Endodermal cell (in vitro differentiated cells): Measurements from ENCODE around the gene KCND3. TPM values are rescaled to one million over a fixed set of nuclear protein-coding genes. Genes with fewer than 3 reads are reported as not detected.

Experiments used
- DNase-seq: peaks from one replicate; pipeline ENCODE4 v3.0.0-alpha.2; 2017
- H3K27ac ChIP-seq: 2 replicates; pipeline ENCODE4 v1.5.1; 2013; ENCODE audit warnings: mild to moderate bottlenecking, low read depth, low read length, moderate library complexity
- H3K27me3 ChIP-seq: 2 replicates; pipeline ENCODE4 v1.6.1; 2013; ENCODE audit warnings: mild to moderate bottlenecking, low read length, moderate library complexity; ENCODE audit not compliant: insufficient read depth, control insufficient read depth, poor library complexity, severe bottlenecking
- H3K36me3 ChIP-seq: 2 replicates; pipeline ENCODE4 v1.7.0; 2013; ENCODE audit warnings: mild to moderate bottlenecking, low read length, moderate library complexity; ENCODE audit not compliant: control insufficient read depth, insufficient read depth
- H3K4me1 ChIP-seq: one replicate; pipeline ENCODE4 v1.7.0; 2013; ENCODE audit warnings: low read length; ENCODE audit not compliant: control insufficient read depth, insufficient read depth
- H3K4me3 ChIP-seq: 2 replicates; pipeline ENCODE4 v1.5.1; 2013; ENCODE audit warnings: mild to moderate bottlenecking, low read length, moderate library complexity
- H3K9ac ChIP-seq: 2 replicates; pipeline ENCODE4 v1.6.1; 2013; ENCODE audit warnings: mild to moderate bottlenecking, low read length, moderate library complexity; ENCODE audit not compliant: poor library complexity, severe bottlenecking; ENCODE audit errors: extremely low read depth
- H3K9me3 ChIP-seq: 2 replicates; pipeline ENCODE4 v1.6.1; 2013; ENCODE audit warnings: mild to moderate bottlenecking, low read length, moderate library complexity; ENCODE audit not compliant: control insufficient read depth
- H3K27ac Mint-ChIP-seq: 2 replicates; pipeline ENCODE4 v1.8.0; 2020; ENCODE audit warnings: mixed read lengths
- H3K27me3 Mint-ChIP-seq: 2 replicates; pipeline ENCODE4 v1.8.0; 2021; ENCODE audit warnings: mild to moderate bottlenecking, mixed read lengths; ENCODE audit not compliant: insufficient read depth
- H3K36me3 Mint-ChIP-seq: 2 replicates; pipeline ENCODE4 v1.8.0; 2020; ENCODE audit warnings: low read depth, mixed read lengths
- H3K4me1 Mint-ChIP-seq: 2 replicates; pipeline ENCODE4 v1.8.0; 2020; ENCODE audit warnings: mixed read lengths
- H3K4me3 Mint-ChIP-seq: 2 replicates; pipeline ENCODE4 v1.8.0; 2020; ENCODE audit warnings: mild to moderate bottlenecking, moderate library complexity, mixed read lengths
- H3K9me3 Mint-ChIP-seq: 2 replicates; pipeline ENCODE4 v1.8.0; 2020; ENCODE audit warnings: mild to moderate bottlenecking, mixed read lengths
- WGBS, 2 experiments: methylation state at CpG; one replicate each; pipeline versions ENCODE4 v1.1.5 to v1.1.7; 2013; ENCODE audit warnings: missing lambda C conversion rate in 2 of 2, mixed read lengths in 1 of 2; ENCODE audit not compliant: insufficient coverage in 1 of 2, insufficient read length in 1 of 2; 5-methylcytosine and 5-hydroxymethylcytosine counted together
- total RNA-seq, 2 donors: library from RNA; stranded (reverse); fragmentation: NEBNext Ultra II Directional in 1 of 2; extraction: Animal tissue kit (Norgen Biotek cat#: 25700) in 1 of 2; gene quantifications; 2 replicates in 1 of 2; 3 replicates in 1 of 2; pipeline ENCODE4 v1.2.1, GENCODE V29; 2021
- TF ChIP-seq, protein P1 (sequence below): fragments of 200-600 bp; sonication (generic); conservative IDR thresholded peaks from 2 replicates; pipeline ENCODE4 v1.5.0; 2021; ENCODE audit warnings: antibody characterized with exemption, mild to moderate bottlenecking

The KCND3 gene
- total RNA-seq, 2 donors from 2014 or later: 0.13 TPM; not detected in 1

DNA sequence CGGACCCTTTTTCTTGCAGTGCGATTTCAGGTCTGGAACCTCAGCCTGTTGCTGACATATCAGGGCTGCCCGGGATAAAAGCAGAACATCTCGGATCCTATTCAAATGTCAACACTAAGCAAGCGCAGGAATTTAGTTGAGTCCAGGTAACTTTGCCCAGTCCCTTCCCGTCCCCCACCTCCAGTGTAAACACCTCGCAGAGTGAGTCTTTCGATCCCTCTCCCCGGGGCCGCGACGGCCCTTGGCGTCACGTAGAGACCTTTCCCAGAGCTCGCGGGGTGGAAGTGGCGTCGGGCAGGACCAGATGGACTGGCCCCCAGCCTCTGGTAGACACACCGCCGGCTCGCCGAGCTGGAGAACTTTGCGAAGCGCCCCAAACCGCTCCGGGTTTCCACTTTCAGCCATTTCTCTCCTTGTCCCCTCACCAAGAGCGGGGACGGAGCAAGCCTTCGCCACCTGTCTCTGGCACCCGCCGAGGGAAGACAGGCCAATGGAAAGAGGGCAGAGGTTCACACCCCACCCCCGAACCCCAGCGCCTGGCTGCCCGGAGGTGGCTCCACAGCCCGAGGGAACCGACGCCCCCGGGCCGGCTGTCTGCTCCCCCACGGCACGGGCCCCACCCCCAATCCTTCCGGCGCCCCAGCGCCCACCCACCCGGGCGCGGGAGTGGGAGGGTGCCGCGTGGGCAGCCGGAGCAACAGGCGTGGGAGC lies 570 bp downstream of the KCND3 start:
- 5 to 9% methylated on average over 23 to 51 of the region's 51 CpGs for WGBS, 2 experiments
- Histone ChIP-seq H3K27me3 (peaks cover 97% of the 10 kb centered on the region), H3K4me3 (no peak overlapping the region), H3K9ac (no peak overlapping the region), H3K4me1 (no peaks in the 10 kb centered on the region), H3K36me3 (no peaks in the 10 kb centered on the region), H3K27ac (no peak overlapping the region), H3K9me3 (no peaks in the 10 kb centered on the region)
- peak; percentile 82 for DNase-seq
- H3K27me3 Mint-ChIP-seq: peaks cover 93% of the 10 kb centered on the region
- H3K4me1 Mint-ChIP-seq: no peaks in the 10 kb centered on the region
- H3K4me3 Mint-ChIP-seq: peak overlapping the region; percentile 49
- no peak overlapping the region for H3K27ac Mint-ChIP-seq
- H3K9me3 Mint-ChIP-seq: no peaks in the 10 kb centered on the region
- TF ChIP-seq, protein P1, sequence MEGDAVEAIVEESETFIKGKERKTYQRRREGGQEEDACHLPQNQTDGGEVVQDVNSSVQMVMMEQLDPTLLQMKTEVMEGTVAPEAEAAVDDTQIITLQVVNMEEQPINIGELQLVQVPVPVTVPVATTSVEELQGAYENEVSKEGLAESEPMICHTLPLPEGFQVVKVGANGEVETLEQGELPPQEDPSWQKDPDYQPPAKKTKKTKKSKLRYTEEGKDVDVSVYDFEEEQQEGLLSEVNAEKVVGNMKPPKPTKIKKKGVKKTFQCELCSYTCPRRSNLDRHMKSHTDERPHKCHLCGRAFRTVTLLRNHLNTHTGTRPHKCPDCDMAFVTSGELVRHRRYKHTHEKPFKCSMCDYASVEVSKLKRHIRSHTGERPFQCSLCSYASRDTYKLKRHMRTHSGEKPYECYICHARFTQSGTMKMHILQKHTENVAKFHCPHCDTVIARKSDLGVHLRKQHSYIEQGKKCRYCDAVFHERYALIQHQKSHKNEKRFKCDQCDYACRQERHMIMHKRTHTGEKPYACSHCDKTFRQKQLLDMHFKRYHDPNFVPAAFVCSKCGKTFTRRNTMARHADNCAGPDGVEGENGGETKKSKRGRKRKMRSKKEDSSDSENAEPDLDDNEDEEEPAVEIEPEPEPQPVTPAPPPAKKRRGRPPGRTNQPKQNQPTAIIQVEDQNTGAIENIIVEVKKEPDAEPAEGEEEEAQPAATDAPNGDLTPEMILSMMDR: no peak
- H3K36me3 Mint-ChIP-seq: no peaks in the 10 kb centered on the region

DNA sequence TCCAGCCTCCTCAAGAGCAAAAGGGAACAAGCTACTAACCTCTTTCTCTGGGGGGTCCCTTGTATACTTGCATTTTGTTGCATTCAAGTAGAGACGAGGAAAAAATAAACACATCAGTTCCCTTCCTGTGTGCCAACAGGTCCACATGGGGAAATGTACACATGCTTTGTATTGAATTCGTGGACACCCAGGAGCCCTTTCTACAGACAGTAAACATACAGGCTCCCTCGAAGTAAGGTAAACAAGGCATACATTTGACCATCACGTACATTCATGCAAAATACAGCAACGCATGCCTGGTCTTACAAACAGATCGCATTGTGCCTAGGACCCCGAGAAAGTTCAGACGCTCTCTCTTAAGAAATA lies 1.1 kb downstream of the KCND3 start:
- H3K27me3 ChIP-seq: peaks cover 97% of the 10 kb centered on the region
- 39 to 44% methylated on average over 7 to 8 of the region's 8 CpGs for WGBS, 2 experiments
- H3K27me3 Mint-ChIP-seq: peaks cover 93% of the 10 kb centered on the region

DNA sequence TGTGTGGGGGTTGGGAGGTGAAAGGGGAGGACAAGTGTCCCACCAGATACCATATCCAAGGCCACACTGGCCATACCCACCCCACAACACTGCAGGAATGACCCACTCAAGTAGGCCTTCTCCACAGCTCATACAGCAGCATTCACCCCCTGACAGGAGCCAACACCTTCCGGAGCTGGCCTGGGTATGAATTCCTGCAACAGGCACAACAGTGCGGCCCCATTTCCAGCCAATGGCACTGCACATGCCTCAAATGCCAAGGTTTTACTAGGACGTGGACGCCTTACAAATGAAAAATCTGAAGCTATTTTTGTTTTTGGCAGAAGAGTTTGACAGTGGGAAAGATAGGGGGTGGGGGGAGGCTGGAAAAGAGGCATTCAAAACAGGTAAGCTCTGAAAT lies 2.0 kb downstream of the KCND3 start:
- H3K4me3 Mint-ChIP-seq: no peak overlapping the region
- no peaks in the 10 kb centered on the region for H3K36me3 Mint-ChIP-seq

More for the DNA sequence above, 1.1 kb downstream of the KCND3 start:
- no peak overlapping the region for H3K27ac Mint-ChIP-seq
- Histone ChIP-seq H3K9ac (no peak overlapping the region), H3K4me3 (no peak overlapping the region), H3K27ac (no peak overlapping the region), H3K9me3 (no peaks in the 10 kb centered on the region), H3K36me3 (no peaks in the 10 kb centered on the region), H3K4me1 (no peaks in the 10 kb centered on the region)
- no peaks in the 10 kb centered on the region for H3K4me1 Mint-ChIP-seq
- DNase-seq: no peak
- no peaks in the 10 kb centered on the region for H3K36me3 Mint-ChIP-seq
- TF ChIP-seq, protein P1: no peak
- no peaks in the 10 kb centered on the region for H3K9me3 Mint-ChIP-seq
- H3K4me3 Mint-ChIP-seq: peak overlapping the region; percentile 49

More for the DNA sequence above, 2.0 kb downstream of the KCND3 start:
- no peaks in the 10 kb centered on the region for H3K4me1 Mint-ChIP-seq
- TF ChIP-seq, protein P1: no peak
- H3K27me3 ChIP-seq: peaks cover 97% of the 10 kb centered on the region
- H3K27me3 Mint-ChIP-seq: peaks cover 93% of the 10 kb centered on the region
- H3K27ac ChIP-seq: no peak overlapping the region
- H3K27ac Mint-ChIP-seq: no peak overlapping the region
- no peaks in the 10 kb centered on the region for H3K9me3 Mint-ChIP-seq
- no peak overlapping the region for H3K4me3 ChIP-seq
- no peaks in the 10 kb centered on the region for H3K4me1 ChIP-seq
- 85 to 90% methylated on average over 4 of the region's 4 CpGs for WGBS, 2 experiments
- DNase-seq: no peak
- no peaks in the 10 kb centered on the region for H3K36me3 ChIP-seq
- no peaks in the 10 kb centered on the region for H3K9me3 ChIP-seq
- no peak overlapping the region for H3K9ac ChIP-seq
